K562 (cell line): ENCODE measurements around the gene TTBK1. TPM values are rescaled to one million over a fixed set of nuclear protein-coding genes. Genes with fewer than 3 reads are reported as not detected.
A peak's percentile ranks its signal among the peaks of the same experiment; 100 is the strongest.

ENCODE experiments used
- ETV5 ChIP-seq: sonication (generic); formaldehyde crosslinking; IDR thresholded peaks from 2 replicates; pipeline ENCODE4 v1.4.0; 2020; ENCODE audit warnings: low read depth, mild to moderate bottlenecking, missing genetic modification reagents
- HDAC8 ChIP-seq: fragments of 450-650 bp; IDR thresholded peaks from 2 replicates; pipeline ENCODE4 v1.6.1; 2016; ENCODE audit warnings: mild to moderate bottlenecking, missing genetic modification characterization, moderate library complexity, missing compliant biosample characterization
- NBN ChIP-seq: fragments of 450-650 bp; IDR thresholded peaks from 2 replicates; pipeline ENCODE4 v1.6.1; 2016; ENCODE audit warnings: low read depth, mild to moderate bottlenecking
- NKRF ChIP-seq: fragments of 450-650 bp; IDR thresholded peaks from 2 replicates; pipeline ENCODE4 v1.6.1; 2016; ENCODE audit warnings: borderline replicate concordance
- NUFIP1 ChIP-seq: fragments of 450-650 bp; IDR thresholded peaks from 2 replicates; pipeline ENCODE4 v1.6.1; 2018; ENCODE audit not compliant: partially characterized antibody
- POLR2A ChIP-seq: fragments of 450-650 bp; conservative IDR thresholded peaks from 2 replicates; pipeline ENCODE4 v1.6.1; 2016
- POLR2B ChIP-seq: fragments of 450-650 bp; IDR thresholded peaks from 2 replicates; pipeline ENCODE4 v1.6.1; 2018; ENCODE audit warnings: low read depth; ENCODE audit not compliant: partially characterized antibody
- RBFOX2 ChIP-seq: fragments of 200-400 bp; formaldehyde crosslinking; IDR thresholded peaks from 2 replicates; pipeline ENCODE4 v1.6.1; 2017; ENCODE audit warnings: low read depth, mild to moderate bottlenecking, low read length, moderate library complexity
- SMARCA4 ChIP-seq: fragments of 450-650 bp; IDR thresholded peaks from 2 replicates; pipeline ENCODE4 v1.6.1; 2016
- TAF9B ChIP-seq: fragments of 450-650 bp; IDR thresholded peaks from 2 replicates; pipeline ENCODE4 v1.6.1; 2018; ENCODE audit warnings: mild to moderate bottlenecking; ENCODE audit not compliant: partially characterized antibody
- TCF7 ChIP-seq: sonication (generic); IDR thresholded peaks from 2 replicates; pipeline ENCODE4 v1.6.1; 2016; ENCODE audit warnings: antibody characterized with exemption, borderline replicate concordance
- TCFL5 ChIP-seq: fragments of 250-450 bp; sonication (Bioruptor Pico); conservative IDR thresholded peaks from 2 replicates; pipeline ENCODE4 v1.6.1; 2021; ENCODE audit warnings: mild to moderate bottlenecking, moderate library complexity, matching md5 sums
- TEAD4 ChIP-seq, 2 experiments: sonication (generic) in 1 of 2; formaldehyde crosslinking in 1 of 2; IDR thresholded peaks; 2 replicates each; pipeline versions ENCODE4 v1.6.1 to v1.8.0; 2012 to 2022; ENCODE audit warnings: borderline replicate concordance in 1 of 2, inconsistent platforms in 1 of 2, low read length in 1 of 2, mild to moderate bottlenecking in 1 of 2, missing genetic modification reagents in 1 of 2
- TRIM28 ChIP-seq: fragments of 450-650 bp; IDR thresholded peaks from 2 replicates; pipeline ENCODE4 v1.6.1; 2017
- ZBTB12 ChIP-seq: fragments of 250-450 bp; sonication (Bioruptor Pico); IDR thresholded peaks from 2 replicates; pipeline ENCODE4 v1.4.0; 2020
- ZBTB2 ChIP-seq: fragments of 450-650 bp; IDR thresholded peaks from 2 replicates; pipeline ENCODE4 v1.6.1; 2016; ENCODE audit warnings: antibody characterized with exemption
- ZKSCAN1 ChIP-seq: fragments of 150-350 bp; IDR thresholded peaks from 2 replicates; pipeline ENCODE4 v1.6.1; 2016; ENCODE audit warnings: low read depth, low read length
- ZNF12 ChIP-seq: sonication (generic); formaldehyde crosslinking; IDR thresholded peaks from 2 replicates; pipeline ENCODE4 v1.4.0; 2020; ENCODE audit warnings: mild to moderate bottlenecking, missing genetic modification reagents
- ZNF280B ChIP-seq: fragments of 250-450 bp; sonication (Bioruptor Pico); IDR thresholded peaks from 2 replicates; pipeline ENCODE4 v1.5.1; 2021; ENCODE audit warnings: mild to moderate bottlenecking
- ZNF398 ChIP-seq: fragments of 250-450 bp; sonication (Bioruptor Pico); IDR thresholded peaks from 2 replicates; pipeline ENCODE4 v1.8.0; 2021; ENCODE audit warnings: moderate library complexity, mild to moderate bottlenecking, inconsistent platforms
- ZNF445 ChIP-seq: fragments of 250-450 bp; sonication (Bioruptor Pico); IDR thresholded peaks from 2 replicates; pipeline ENCODE4 v1.4.0; 2020; ENCODE audit warnings: low read depth, mild to moderate bottlenecking, moderate library complexity
- ZNF695 ChIP-seq: fragments of 450-650 bp; formaldehyde crosslinking; IDR thresholded peaks from 2 replicates; pipeline ENCODE4 v1.4.0; 2020; ENCODE audit warnings: mild to moderate bottlenecking, moderate library complexity
- polyA plus RNA-seq, 8 experiments: library from polyadenylated mRNA; depleted of rRNA in 4 of 8; stranded (reverse) in 5 of 8; unstranded in 3 of 8; fragments of >200 nt; fragmentation: Nextera tagmentation in 2 of 8; fragmentation: Illumina TruSeq in 1 of 8; extraction: Ambion mirVana in 2 of 8; extraction: Trizol in 1 of 8; gene quantifications; 2 replicates each; pipeline versions ENCODE4 v1.2.1 to v1.2.3, GENCODE V29; 2011 to 2014; ENCODE audit warnings: inconsistent platforms in 1 of 8, missing spikeins in 1 of 8
- total RNA-seq, 7 experiments: library from RNA; depleted of rRNA in 6 of 7; stranded (reverse); fragments of >200 nt in 6 of 7; fragmentation: Illumina TruSeq in 2 of 7; extraction: Trizol in 2 of 7; gene quantifications; 2 replicates each; pipeline versions ENCODE4 v1.2.1 to v1.2.3, GENCODE V29; 2011 to 2021; ENCODE audit warnings: low replicate concordance in 1 of 7

The TTBK1 gene
- total and polyA plus RNA-seq, 9 of the 15 experiments (the other 6 are each of a cell fraction or from before 2014, with no cell fraction given), result not detected

- TF ChIP-seq TCF7 (no peak), ZNF12 (CRISPR knock-in tag) (no peak), ZKSCAN1 (no peak), TAF9B (no peak), ZNF445 (no peak), HDAC8 (no peak), ZBTB2 (no peak), RBFOX2 (peak; percentile 55; the same call in 1 of the 2 replicates), ETV5 (CRISPR knock-in tag) (no peak), NKRF (no peak), ZNF280B (no peak), ZNF695 (no peak), POLR2A (peak; percentile 60; the same call in 1 of the 2 replicates), NBN (no peak), TEAD4 (IDR thresholded peaks at IDR 0.05; ENCODE audit: low read length) (no peak), TEAD4 (CRISPR knock-in tag; IDR thresholded peaks at IDR 0.05; ENCODE audit: borderline replicate concordance) (no peak), ZBTB12 (CRISPR knock-in tag) (no peak), POLR2B (peak; percentile 42), ZNF398 (CRISPR knock-in tag) (no peak), NUFIP1 (no peak), TCFL5 (CRISPR knock-in tag) (no peak), TRIM28 (no peak), SMARCA4 (no peak)
Observed at GRCh38 chr6:43222418-43223059, 20.7 kb upstream of the TTBK1 start (continued).
